PC-3 (cell line): ENCODE results near the gene PRDM2. TPM values are rescaled to one million over a fixed set of nuclear protein-coding genes. Genes with fewer than 3 reads are reported as not detected.

Experiments
- ATAC-seq: fragments of 200-7000 bp; cut with Tn5 transposase; 2 replicates; pipeline ENCODE4 v1.9.1; 2020; ENCODE audit warnings: mild to moderate bottlenecking, moderate library complexity
- BruUV-seq: library from RNA; stranded (reverse); fragments of 400-500 nt; replicated peaks from 2 replicates; lab custom pipeline; 2021; lab: Mats Ljungman, UMichigan
- CTCF ChIA-PET: fragments of 300-600 bp; sonication (Branson Sonifier 250); formaldehyde crosslinking; loops from one replicate; lab custom pipeline; 2022; ENCODE audit warnings: antibody characterized with exemption; lab: Charles Lee
- POLR2A ChIA-PET: fragments of 300-600 bp; sonication (Branson Sonifier 250); formaldehyde crosslinking; loops from one replicate; lab custom pipeline; 2022; ENCODE audit warnings: antibody characterized with exemption; ENCODE audit not compliant: unreplicated experiment; lab: Charles Lee
- DNase-seq: peaks from one replicate; pipeline ENCODE4 v3.0.0-alpha.2; 2015
- H2AFZ ChIP-seq: fragments of 300-600 bp; sonication (generic); 2 replicates; pipeline ENCODE4 v1.6.0; 2016; ENCODE audit warnings: antibody characterized with exemption, low read length
- H3F3A ChIP-seq: fragments of 300-600 bp; sonication (generic); one replicate; pipeline ENCODE4 v1.6.0; 2017; ENCODE audit warnings: antibody characterized with exemption, low read length, control low read depth, mild to moderate bottlenecking; ENCODE audit not compliant: unreplicated experiment
- H3K27ac ChIP-seq: fragments of 300-600 bp; sonication (generic); 2 replicates; pipeline ENCODE4 v1.5.1; 2016; ENCODE audit warnings: mild to moderate bottlenecking, low read length
- H3K27me3 ChIP-seq: fragments of 300-600 bp; sonication (generic); 2 replicates; pipeline ENCODE4 v1.6.1; 2016; ENCODE audit warnings: low read length, mixed read lengths
- H3K36me3 ChIP-seq: fragments of 300-600 bp; sonication (generic); 2 replicates; pipeline ENCODE4 v1.6.1; 2016; ENCODE audit warnings: low read depth, mixed run types, low read length, mixed read lengths
- H3K4me1 ChIP-seq: fragments of 300-600 bp; sonication (generic); 2 replicates; pipeline ENCODE4 v1.5.1; 2016; ENCODE audit warnings: low read length; ENCODE audit not compliant: insufficient read depth
- H3K4me2 ChIP-seq: fragments of 300-600 bp; sonication (generic); 2 replicates; pipeline ENCODE4 v1.6.0; 2016; ENCODE audit warnings: low read length
- H3K4me3 ChIP-seq: fragments of 300-600 bp; sonication (generic); 2 replicates; pipeline ENCODE4 v1.5.1; 2016; ENCODE audit warnings: mild to moderate bottlenecking, low read length, mixed read lengths
- H3K79me2 ChIP-seq: fragments of 300-600 bp; sonication (generic); 2 replicates; pipeline ENCODE4 v1.6.1; 2017; ENCODE audit warnings: low read length, mixed read lengths
- H3K9ac ChIP-seq: fragments of 300-600 bp; sonication (generic); 2 replicates; pipeline ENCODE4 v1.6.0; 2016; ENCODE audit warnings: mild to moderate bottlenecking, low read length
- H3K9me2 ChIP-seq: fragments of 300-600 bp; sonication (generic); replicated peaks from 2 replicates; pipeline ENCODE4 v1.6.1; 2016; ENCODE audit warnings: mixed run types, low read length, mixed read lengths
- H3K9me3 ChIP-seq: fragments of 300-600 bp; sonication (generic); 2 replicates; pipeline ENCODE4 v1.6.1; 2016; ENCODE audit warnings: low read length, mixed read lengths
- H4K20me1 ChIP-seq: fragments of 300-600 bp; sonication (generic); 2 replicates; pipeline ENCODE4 v1.6.1; 2016; ENCODE audit warnings: low read length, mixed read lengths
- CTCF ChIP-seq: fragments of 300-600 bp; sonication (generic); conservative IDR thresholded peaks from 2 replicates; pipeline ENCODE4 v1.5.1; 2017; ENCODE audit warnings: antibody characterized with exemption, low read depth, mild to moderate bottlenecking, low read length
- EZH2 ChIP-seq: fragments of 300-600 bp; sonication (generic); IDR thresholded peaks from one replicate; pipeline ENCODE4 v1.6.1; 2017; ENCODE audit warnings: antibody characterized with exemption, mild to moderate bottlenecking, low read length; ENCODE audit not compliant: unreplicated experiment
- EZH2phosphoT487 ChIP-seq: fragments of 300-600 bp; sonication (generic); IDR thresholded peaks from 2 replicates; pipeline ENCODE4 v1.6.1; 2018; ENCODE audit warnings: mild to moderate bottlenecking, antibody characterized with exemption, low read length, borderline replicate concordance
- intact Hi-C: fragments of 100-400 bp; cut with micrococcal nuclease; formaldehyde crosslinking; loops from 2 replicates; pipeline ENCODE4 v1.9.0; 2023
- total RNA-seq: library from RNA; depleted of rRNA; stranded (reverse); fragments of >200 nt; gene quantifications from 2 replicates; pipeline ENCODE4 v1.2.3, GENCODE V29; 2014

Gene PRDM2
- total RNA-seq, 1 experiment from 2014 or later = 9.4 TPM

GRCh38 chr1:13769212-13769611, 69.2 kb downstream of the PRDM2 start:
- Histone ChIP-seq H2AFZ (no peak overlapping the region), H4K20me1 (peaks cover 51% of the 10 kb centered on the region), H3K27ac (no peak overlapping the region), H3K4me3 (no peak overlapping the region), H3K9ac (no peak overlapping the region), H3K9me2 (no peaks in the 10 kb centered on the region), H3K9me3 (no peaks in the 10 kb centered on the region), H3K79me2 (peaks cover 92% of the 10 kb centered on the region), H3K27me3 (no peaks in the 10 kb centered on the region), H3K36me3 (peaks cover 14% of the 10 kb centered on the region; the same call in 1 of the 2 replicates), H3K4me2 (no peak overlapping the region), H3F3A (no peaks in the 10 kb centered on the region), H3K4me1 (peaks cover 19% of the 10 kb centered on the region)
- intact Hi-C loops = no loop called here
- no peak for DNase-seq
- ATAC-seq = no peak
- no TSS peak for BruUV-seq
- CTCF ChIA-PET = no interaction called here
- POLR2A ChIA-PET = no interaction called here
- TF ChIP-seq EZH2 = no peak
- no peak for TF ChIP-seq EZH2phosphoT487
- no peak for TF ChIP-seq CTCF

GRCh38 chr1:13769830-13770229, 69.8 kb downstream of the PRDM2 start:
- Histone ChIP-seq H3K79me2 (peaks cover 86% of the 10 kb centered on the region), H2AFZ (no peak overlapping the region), H3F3A (no peaks in the 10 kb centered on the region), H3K4me1 (peaks cover 19% of the 10 kb centered on the region), H3K27ac (no peak overlapping the region), H3K9me3 (no peaks in the 10 kb centered on the region), H4K20me1 (peaks cover 47% of the 10 kb centered on the region), H3K9me2 (no peaks in the 10 kb centered on the region), H3K9ac (no peak overlapping the region), H3K4me2 (no peak overlapping the region), H3K27me3 (no peaks in the 10 kb centered on the region), H3K4me3 (no peak overlapping the region), H3K36me3 (peaks cover 15% of the 10 kb centered on the region; the same call in 1 of the 2 replicates)
- ChIA-PET CTCF (no interaction called here), POLR2A (no interaction called here)
- intact Hi-C loops = no loop called here
- TF ChIP-seq EZH2phosphoT487 (no peak), EZH2 (no peak), CTCF (no peak)
- ATAC-seq (no peak), DNase-seq (no peak)
- BruUV-seq = no TSS peak

GRCh38 chr1:13770743-13771142, 70.8 kb downstream of the PRDM2 start:
- intact Hi-C loops = no loop called here
- TF ChIP-seq EZH2phosphoT487 = no peak
- no peak for TF ChIP-seq EZH2
- no peak for TF ChIP-seq CTCF
- Histone ChIP-seq H3K9ac (no peak overlapping the region), H2AFZ (no peak overlapping the region), H3K27me3 (no peaks in the 10 kb centered on the region), H3K9me3 (no peaks in the 10 kb centered on the region), H3K4me2 (no peak overlapping the region), H3K4me1 (peaks cover 18% of the 10 kb centered on the region), H3K27ac (no peak overlapping the region), H3K4me3 (no peak overlapping the region), H3K36me3 (peaks cover 12% of the 10 kb centered on the region; the same call in 1 of the 2 replicates), H4K20me1 (peaks cover 39% of the 10 kb centered on the region), H3K79me2 (peaks cover 76% of the 10 kb centered on the region), H3K9me2 (no peaks in the 10 kb centered on the region), H3F3A (no peaks in the 10 kb centered on the region)
- CTCF ChIA-PET = no interaction called here
- DNase-seq (no peak), ATAC-seq (no peak)
- BruUV-seq = no TSS peak
- POLR2A ChIA-PET = no interaction called here
